Midbrain (tissue), 1 donor: ENCODE data around the gene SLC22A15.

ENCODE experiments used
- DNase-seq: peaks from one replicate; lab custom pipeline; 2025; lab: John Stamatoyannopoulos, UW

SLC22A15 gene

GRCh38 chr1:116104667-116105066 is 128.4 kb downstream of the SLC22A15 start:
- no peak for DNase-seq

GRCh38 chr1:116105996-116106395 is 129.7 kb downstream of the SLC22A15 start:
- no peak for DNase-seq

- no peak for DNase-seq
These were observed 130.3 kb downstream of the SLC22A15 start for GRCh38 chr1:116106646-116107045.

- no peak for DNase-seq
These were observed 131.1 kb downstream of the SLC22A15 start for GRCh38 chr1:116107371-116107770.

- no peak for DNase-seq
These were observed 134.5 kb downstream of the SLC22A15 start, which contains the start of gene MAB21L3 for GRCh38 chr1:116110567-116111523. Gene MAB21L3, plus strand, starts transcription at chr1:116111399. Its CDS starts 1,217 bp downstream, at chr1:116112616.

- DNase-seq = no peak
These were observed 135.3 kb downstream of the SLC22A15 start for GRCh38 chr1:116111524-116112021.

- DNase-seq = no peak
These were observed 136.3 kb downstream of the SLC22A15 start for GRCh38 chr1:116112388-116113140.

GRCh38 chr1:116113615-116114014 is 137.3 kb downstream of the SLC22A15 start:
- no peak for DNase-seq

GRCh38 chr1:116115476-116116439 is 139.4 kb downstream of the SLC22A15 start:
- DNase-seq = no peak

- no peak for DNase-seq
These were observed 142.2 kb downstream of the SLC22A15 start for GRCh38 chr1:116118471-116118870.
